Kidney epithelial cell (primary cell): ENCODE results near the gene E2F4. TPM values are rescaled to one million over a fixed set of nuclear protein-coding genes. Genes with fewer than 3 reads are reported as not detected.

Experiments
- DNase-seq: peaks from one replicate; pipeline ENCODE4 v3.0.0-alpha.2; 2010; ENCODE audit warnings: low read depth
- H3K27me3 ChIP-seq: 2 replicates; pipeline ENCODE4 v1.6.0; 2011; ENCODE audit warnings: low read length; ENCODE audit not compliant: control insufficient read depth, insufficient read depth
- H3K36me3 ChIP-seq: 2 replicates; pipeline ENCODE4 v1.5.1; 2011; ENCODE audit warnings: low read length; ENCODE audit not compliant: control insufficient read depth, insufficient read depth
- H3K4me3 ChIP-seq: 2 replicates; pipeline ENCODE4 v1.5.1; 2011; ENCODE audit warnings: low read depth, mild to moderate bottlenecking, control low read depth, low read length
- CTCF ChIP-seq: IDR thresholded peaks from 2 replicates; pipeline ENCODE4 v1.5.1; 2011; ENCODE audit warnings: mild to moderate bottlenecking, moderate library complexity, low read length, control low read depth, inconsistent platforms; ENCODE audit not compliant: insufficient read depth, poor library complexity, severe bottlenecking
- total RNA-seq: library from RNA; depleted of rRNA; stranded (reverse); fragments of >200 nt; gene quantifications from 2 replicates; pipeline ENCODE4 v1.2.3, GENCODE V29; 2015

E2F4 gene
- total RNA-seq, 1 donor from 2014 or later, result 84.9 TPM

- no peak for TF ChIP-seq CTCF
- DNase-seq, result no peak
- H3K27me3 ChIP-seq, result peaks cover 17% of the 10 kb centered on the region
- H3K36me3 ChIP-seq, result no peaks in the 10 kb centered on the region
- H3K4me3 ChIP-seq, result peak overlapping the region; percentile 35
These were observed 20.9 kb upstream of the E2F4 start for GRCh38 chr16:67170949-67171649.

GRCh38 chr16:67173323-67173722 is 18.6 kb upstream of the E2F4 start:
- no peaks in the 10 kb centered on the region for H3K36me3 ChIP-seq
- no peak for TF ChIP-seq CTCF
- no peak for DNase-seq

GRCh38 chr16:67173808-67174705 is 17.9 kb upstream of the E2F4 start:
- peak overlapping the region; percentile 31 for H3K4me3 ChIP-seq
- TF ChIP-seq CTCF, result peak; percentile 41
- H3K36me3 ChIP-seq, result no peaks in the 10 kb centered on the region
- no peaks in the 10 kb centered on the region for H3K27me3 ChIP-seq
- DNase-seq, result no peak

More at GRCh38 chr16:67173323-67173722, 18.6 kb upstream of the E2F4 start:
- Histone ChIP-seq H3K27me3 (no peaks in the 10 kb centered on the region), H3K4me3 (peak overlapping the region; percentile 31)

- no peaks in the 10 kb centered on the region for H3K27me3 ChIP-seq
- DNase-seq, result no peak
- no peaks in the 10 kb centered on the region for H3K36me3 ChIP-seq
- TF ChIP-seq CTCF, result no peak
- H3K4me3 ChIP-seq, result peak overlapping the region; percentile 8
These were observed 17.2 kb upstream of the E2F4 start for GRCh38 chr16:67174706-67175231.

GRCh38 chr16:67176662-67177061 is 15.3 kb upstream of the E2F4 start:
- Histone ChIP-seq H3K4me3 (no peak overlapping the region), H3K36me3 (no peaks in the 10 kb centered on the region), H3K27me3 (no peaks in the 10 kb centered on the region)
- no peak for TF ChIP-seq CTCF
- no peak for DNase-seq
